ENCODE data around the gene WDR7. TPM values are rescaled to one million over a fixed set of nuclear protein-coding genes. Genes with fewer than 3 reads are reported as not detected.

WDR7 gene
- total RNA-seq, 3 donors from 2014 or later, result 21.2 to 22.3 (median 22.1) TPM

- H3K9me3 Mint-ChIP-seq, result peaks cover 3% of the 10 kb centered on the region
- ATAC-seq (no peak), DNase-seq (no peak)
- H3K36me3 Mint-ChIP-seq (ENCODE audit: insufficient read depth), result peaks cover 21% of the 10 kb centered on the region
- no peak overlapping the region for H3K4me3 Mint-ChIP-seq
- H3K27me3 Mint-ChIP-seq (ENCODE audit: low read depth), result no peaks in the 10 kb centered on the region
- peaks cover 26% of the 10 kb centered on the region for H3K4me1 Mint-ChIP-seq (ENCODE audit: low read depth)
Measured at GRCh38 chr18:56672981-56673380, 21.8 kb downstream of the WDR7 start.

- DNase-seq (no peak), ATAC-seq (no peak)
- H3K27me3 Mint-ChIP-seq (ENCODE audit: low read depth), result no peaks in the 10 kb centered on the region
- H3K36me3 Mint-ChIP-seq (ENCODE audit: insufficient read depth), result peaks cover 22% of the 10 kb centered on the region
- H3K9me3 Mint-ChIP-seq, result peaks cover 3% of the 10 kb centered on the region
- H3K4me3 Mint-ChIP-seq, result no peak overlapping the region
- H3K4me1 Mint-ChIP-seq (ENCODE audit: low read depth), result peaks cover 4% of the 10 kb centered on the region
Measured at GRCh38 chr18:56676639-56677038, 25.5 kb downstream of the WDR7 start.

- H3K4me3 Mint-ChIP-seq, result no peak overlapping the region
- peaks cover 2% of the 10 kb centered on the region for H3K4me1 Mint-ChIP-seq (ENCODE audit: low read depth)
- no peak for DNase-seq
- no peaks in the 10 kb centered on the region for H3K27me3 Mint-ChIP-seq (ENCODE audit: low read depth)
- no peak for ATAC-seq
- peaks cover 26% of the 10 kb centered on the region for H3K36me3 Mint-ChIP-seq (ENCODE audit: insufficient read depth)
- peaks cover 3% of the 10 kb centered on the region for H3K9me3 Mint-ChIP-seq
Measured at GRCh38 chr18:56678836-56679565, 27.8 kb downstream of the WDR7 start.

DNA sequence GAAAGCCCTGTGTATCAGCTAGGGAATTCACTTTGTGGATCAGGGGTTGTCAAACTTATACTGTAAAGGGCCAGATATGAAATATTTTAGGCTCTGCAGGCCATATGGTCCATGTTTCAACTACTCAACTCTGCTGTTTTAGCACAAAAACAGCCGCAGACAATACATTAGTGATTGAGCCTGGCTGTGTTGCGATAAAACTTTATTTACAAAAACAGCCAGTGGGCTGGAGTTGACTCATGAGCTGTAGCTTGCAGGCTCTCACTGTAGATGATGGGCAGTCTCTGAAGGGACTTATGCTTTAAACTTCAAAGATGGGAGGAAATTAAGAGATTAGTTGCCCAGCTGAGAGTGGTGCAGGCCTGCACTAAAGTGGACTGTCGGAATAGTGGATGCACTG, 33.1 kb downstream of the WDR7 start:
- Mint-ChIP-seq H3K9me3 (no peaks in the 10 kb centered on the region), H3K4me1 (ENCODE audit: low read depth) (no peaks in the 10 kb centered on the region), H3K4me3 (no peak overlapping the region), H3K36me3 (ENCODE audit: insufficient read depth) (peaks cover 16% of the 10 kb centered on the region), H3K27me3 (ENCODE audit: low read depth) (no peaks in the 10 kb centered on the region)
- ATAC-seq (no peak), DNase-seq (no peak)

DNA sequence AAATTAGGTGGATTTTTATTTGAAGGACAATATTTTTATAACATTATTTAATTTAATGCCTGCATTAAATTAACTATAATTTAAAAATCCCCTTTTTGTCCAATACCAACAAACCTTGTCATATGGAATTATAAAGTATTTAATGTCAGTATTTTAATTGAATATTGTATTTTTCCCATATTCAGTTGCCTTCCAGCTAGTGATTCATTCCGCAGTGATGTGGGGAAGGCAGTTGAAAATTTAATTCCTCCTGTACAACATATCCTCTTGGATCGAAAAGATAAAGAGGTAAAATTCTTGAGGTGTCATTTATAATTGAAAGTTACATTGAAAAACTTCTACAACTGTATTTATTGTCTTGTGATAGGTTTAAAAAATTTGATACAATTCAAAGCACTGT, 40.4 kb downstream of the WDR7 start:
- H3K4me1 Mint-ChIP-seq (ENCODE audit: low read depth), result no peaks in the 10 kb centered on the region
- H3K4me3 Mint-ChIP-seq, result no peak overlapping the region
- ATAC-seq (no peak), DNase-seq (no peak)
- H3K9me3 Mint-ChIP-seq, result no peaks in the 10 kb centered on the region
- H3K36me3 Mint-ChIP-seq (ENCODE audit: insufficient read depth), result peaks cover 8% of the 10 kb centered on the region
- H3K27me3 Mint-ChIP-seq (ENCODE audit: low read depth), result no peaks in the 10 kb centered on the region

DNA sequence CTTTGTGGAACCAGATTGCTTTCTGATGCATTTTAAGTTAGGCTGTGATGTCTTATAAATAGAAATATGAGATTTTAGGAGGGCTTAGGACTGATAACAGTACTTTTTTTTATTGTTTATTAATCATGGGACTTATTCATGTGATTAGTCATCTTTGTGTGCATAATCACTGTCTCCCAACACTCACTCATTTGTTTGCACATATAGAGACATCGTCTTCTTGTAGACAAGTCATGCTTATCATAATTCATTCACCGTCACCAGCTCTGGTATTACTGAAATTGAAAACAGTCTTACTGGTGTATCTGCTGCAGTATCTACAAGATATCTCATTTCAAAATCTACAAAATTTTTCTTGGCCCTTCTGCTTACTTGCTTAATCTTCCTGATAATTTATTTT, 45.8 kb downstream of the WDR7 start:
- Mint-ChIP-seq H3K36me3 (ENCODE audit: insufficient read depth) (peaks cover 8% of the 10 kb centered on the region), H3K9me3 (no peaks in the 10 kb centered on the region), H3K4me3 (no peak overlapping the region), H3K27me3 (ENCODE audit: low read depth) (no peaks in the 10 kb centered on the region), H3K4me1 (ENCODE audit: low read depth) (no peaks in the 10 kb centered on the region)
- DNase-seq (no peak), ATAC-seq (no peak)

GRCh38 chr18:56702946-56703345, 51.8 kb downstream of the WDR7 start:
- no peaks in the 10 kb centered on the region for H3K27me3 Mint-ChIP-seq (ENCODE audit: low read depth)
- H3K4me1 Mint-ChIP-seq (ENCODE audit: low read depth), result no peaks in the 10 kb centered on the region
- ATAC-seq (no peak), DNase-seq (peak; percentile 5)
- no peak overlapping the region for H3K4me3 Mint-ChIP-seq
- H3K9me3 Mint-ChIP-seq, result no peaks in the 10 kb centered on the region
- H3K36me3 Mint-ChIP-seq (ENCODE audit: insufficient read depth), result peaks cover 3% of the 10 kb centered on the region

- DNase-seq (peak; percentile 12), ATAC-seq (peak; percentile 100)
- H3K27me3 Mint-ChIP-seq (ENCODE audit: low read depth), result no peaks in the 10 kb centered on the region
- H3K36me3 Mint-ChIP-seq (ENCODE audit: insufficient read depth), result peaks cover 2% of the 10 kb centered on the region
- H3K4me3 Mint-ChIP-seq, result no peak overlapping the region
- peaks cover 3% of the 10 kb centered on the region for H3K4me1 Mint-ChIP-seq (ENCODE audit: low read depth)
- H3K9me3 Mint-ChIP-seq, result no peaks in the 10 kb centered on the region
Measured at GRCh38 chr18:56709463-56709862, 58.3 kb downstream of the WDR7 start.

GRCh38 chr18:56711708-56712445, 60.7 kb downstream of the WDR7 start:
- H3K4me1 Mint-ChIP-seq (ENCODE audit: low read depth), result peaks cover 4% of the 10 kb centered on the region
- no peak for DNase-seq
- no peaks in the 10 kb centered on the region for H3K27me3 Mint-ChIP-seq (ENCODE audit: low read depth)
- no peaks in the 10 kb centered on the region for H3K9me3 Mint-ChIP-seq
- H3K36me3 Mint-ChIP-seq (ENCODE audit: insufficient read depth), result no peaks in the 10 kb centered on the region
- no peak overlapping the region for H3K4me3 Mint-ChIP-seq
- ATAC-seq, result no peak

- H3K9me3 Mint-ChIP-seq, result no peaks in the 10 kb centered on the region
- no peak for ATAC-seq
- H3K27me3 Mint-ChIP-seq (ENCODE audit: low read depth), result no peaks in the 10 kb centered on the region
- no peak for DNase-seq
- H3K4me1 Mint-ChIP-seq (ENCODE audit: low read depth), result peaks cover 4% of the 10 kb centered on the region
- no peak overlapping the region for H3K4me3 Mint-ChIP-seq
- peaks cover 3% of the 10 kb centered on the region for H3K36me3 Mint-ChIP-seq (ENCODE audit: insufficient read depth)
Measured at GRCh38 chr18:56712761-56713160, 61.6 kb downstream of the WDR7 start.

- H3K4me1 Mint-ChIP-seq (ENCODE audit: low read depth), result peaks cover 1% of the 10 kb centered on the region
- H3K36me3 Mint-ChIP-seq (ENCODE audit: insufficient read depth), result peaks cover 13% of the 10 kb centered on the region
- H3K4me3 Mint-ChIP-seq, result no peak overlapping the region
- H3K27me3 Mint-ChIP-seq (ENCODE audit: low read depth), result no peaks in the 10 kb centered on the region
- no peak for ATAC-seq
- H3K9me3 Mint-ChIP-seq, result no peaks in the 10 kb centered on the region
- DNase-seq, result no peak
Measured at GRCh38 chr18:56715121-56715520, 64.0 kb downstream of the WDR7 start.

DNA sequence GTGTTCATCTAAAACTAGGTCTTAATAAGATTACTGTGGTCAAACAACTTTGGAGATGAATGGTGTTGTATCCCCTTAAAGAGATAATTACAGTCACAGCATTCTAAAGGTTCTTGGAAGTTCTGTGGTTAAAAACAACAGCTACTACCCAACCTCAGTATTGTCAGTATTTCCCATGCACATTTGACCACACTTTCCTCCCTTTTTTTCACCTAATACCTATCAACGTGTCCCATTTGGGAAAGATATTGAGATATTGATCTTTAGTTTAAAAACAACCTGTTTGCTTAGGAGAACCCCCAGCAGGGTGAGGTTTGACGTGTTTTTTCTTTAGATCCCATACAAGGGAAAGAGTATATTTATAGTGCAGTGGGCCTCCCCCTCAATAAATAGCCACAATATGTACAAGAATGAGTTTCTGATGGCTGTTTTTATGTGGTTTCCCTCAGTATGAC, 65.6 kb downstream of the WDR7 start:
- DNase-seq, result no peak
- H3K4me1 Mint-ChIP-seq (ENCODE audit: low read depth), result peaks cover 1% of the 10 kb centered on the region
- no peaks in the 10 kb centered on the region for H3K9me3 Mint-ChIP-seq
- H3K27me3 Mint-ChIP-seq (ENCODE audit: low read depth), result no peaks in the 10 kb centered on the region
- H3K4me3 Mint-ChIP-seq, result no peak overlapping the region
- peak in 1 of 2 donors; percentile 50 for ATAC-seq
- peaks cover 18% of the 10 kb centered on the region for H3K36me3 Mint-ChIP-seq (ENCODE audit: insufficient read depth)

- peaks cover 30% of the 10 kb centered on the region for H3K36me3 Mint-ChIP-seq (ENCODE audit: insufficient read depth)
Measured at GRCh38 chr18:56721031-56721430, 69.9 kb downstream of the WDR7 start.

DNA sequence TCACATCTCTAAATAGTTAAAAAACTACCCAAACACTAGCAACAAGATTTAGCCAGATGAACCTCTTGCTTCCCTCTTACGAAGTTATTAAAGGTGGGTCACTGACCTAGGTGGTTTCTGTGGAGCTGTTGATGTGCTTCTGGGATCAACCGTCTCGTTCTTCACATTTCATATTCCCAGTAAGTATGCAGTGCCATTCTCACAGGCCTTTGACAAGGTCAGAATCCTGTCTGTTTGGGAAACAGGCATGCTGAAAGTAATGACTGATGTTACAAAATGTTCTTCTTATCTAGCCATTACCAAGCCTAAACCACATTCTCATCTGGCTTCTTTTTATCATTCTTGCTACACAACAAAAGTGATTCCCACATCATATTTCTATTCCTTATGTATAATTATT, 70.3 kb downstream of the WDR7 start:
- no peaks in the 10 kb centered on the region for H3K4me1 Mint-ChIP-seq (ENCODE audit: low read depth)
- no peak overlapping the region for H3K4me3 Mint-ChIP-seq
- peaks cover 31% of the 10 kb centered on the region for H3K36me3 Mint-ChIP-seq (ENCODE audit: insufficient read depth)
- no peak for ATAC-seq
- H3K9me3 Mint-ChIP-seq, result no peaks in the 10 kb centered on the region
- no peak for DNase-seq
- H3K27me3 Mint-ChIP-seq (ENCODE audit: low read depth), result no peaks in the 10 kb centered on the region

More at GRCh38 chr18:56721031-56721430, 69.9 kb downstream of the WDR7 start:
- DNase-seq (no peak), ATAC-seq (no peak)
- H3K4me1 Mint-ChIP-seq (ENCODE audit: low read depth), result no peaks in the 10 kb centered on the region
- H3K4me3 Mint-ChIP-seq, result no peak overlapping the region
- no peaks in the 10 kb centered on the region for H3K27me3 Mint-ChIP-seq (ENCODE audit: low read depth)
- no peaks in the 10 kb centered on the region for H3K9me3 Mint-ChIP-seq

DNA sequence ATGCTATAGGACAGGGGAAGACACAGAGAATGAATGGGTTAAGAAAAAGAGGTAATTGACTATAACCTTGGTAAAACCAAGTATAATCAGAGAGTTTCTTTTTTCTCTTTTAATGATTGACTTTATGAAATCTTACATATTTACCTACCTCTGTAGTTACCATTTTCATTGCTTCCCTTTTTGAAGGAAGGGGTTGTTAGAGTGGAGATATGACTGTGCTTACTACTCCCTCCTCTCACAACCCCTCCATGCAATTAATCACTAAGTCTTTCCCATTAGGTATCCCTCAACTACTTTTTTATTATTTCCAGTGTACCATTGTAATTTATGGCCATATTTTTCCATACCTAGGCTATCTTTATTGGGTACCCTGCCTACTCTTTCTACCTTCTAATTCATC, 71.4 kb downstream of the WDR7 start:
- DNase-seq (no peak), ATAC-seq (no peak)
- peaks cover 5% of the 10 kb centered on the region for H3K4me1 Mint-ChIP-seq (ENCODE audit: low read depth)
- H3K4me3 Mint-ChIP-seq, result no peak overlapping the region
- no peaks in the 10 kb centered on the region for H3K9me3 Mint-ChIP-seq
- H3K36me3 Mint-ChIP-seq (ENCODE audit: insufficient read depth), result peaks cover 39% of the 10 kb centered on the region
- no peaks in the 10 kb centered on the region for H3K27me3 Mint-ChIP-seq (ENCODE audit: low read depth)
